IMR-90 (cell line): ENCODE data around the gene BCL2L15. TPM values are rescaled to one million over a fixed set of nuclear protein-coding genes. Genes with fewer than 3 reads are reported as not detected.

Experiments
- ATAC-seq: fragments of 200-7000 bp; cut with Tn5 transposase; 2 replicates; pipeline ENCODE4 v1.9.1; 2020; ENCODE audit warnings: low read depth, mild to moderate bottlenecking, moderate library complexity
- BruUV-seq: library from RNA; stranded (reverse); fragments of 400-500 nt; replicated peaks from 2 replicates; lab custom pipeline; 2021; lab: Mats Ljungman, UMichigan
- CTCF ChIA-PET: fragments of 300-600 bp; formaldehyde crosslinking; extraction: SDS; loops from one replicate; lab custom pipeline; 2021; ENCODE audit warnings: antibody characterized with exemption; lab: Yijun Ruan, JAX
- POLR2A ChIA-PET: fragments of 300-600 bp; sonication (Branson Sonifier 250); formaldehyde crosslinking; loops from one replicate; lab custom pipeline; 2022; ENCODE audit warnings: antibody characterized with exemption; ENCODE audit not compliant: unreplicated experiment; lab: Charles Lee
- DNase-seq: peaks from one replicate; pipeline ENCODE4 v3.0.0; 2013
- H2AFZ ChIP-seq: replicated peaks from 2 replicates; pipeline ENCODE3; 2013; ENCODE audit warnings: low read length, mild to moderate bottlenecking; ENCODE audit not compliant: poor library complexity
- H2AK5ac ChIP-seq: 2 replicates; pipeline ENCODE4 v1.6.1; 2013; ENCODE audit warnings: low read depth, low read length, inconsistent platforms
- H2AK9ac ChIP-seq: replicated peaks from 2 replicates; pipeline ENCODE3; 2013; ENCODE audit warnings: mild to moderate bottlenecking, low read depth, low read length, moderate library complexity; ENCODE audit not compliant: poor library complexity
- H2BK120ac ChIP-seq: 2 replicates; pipeline ENCODE4 v1.6.1; 2013; ENCODE audit warnings: low read depth, low read length, inconsistent platforms
- H2BK15ac ChIP-seq: 3 replicates; pipeline ENCODE4 v1.6.1; 2013; ENCODE audit warnings: low read depth, low read length, inconsistent platforms
- H2BK20ac ChIP-seq: 2 replicates; pipeline ENCODE4 v1.6.1; 2013; ENCODE audit warnings: low read depth, mild to moderate bottlenecking, inconsistent platforms, low read length, moderate library complexity
- H2BK5ac ChIP-seq: 2 replicates; pipeline ENCODE4 v1.6.1; 2013; ENCODE audit warnings: mild to moderate bottlenecking, low read depth, low read length, inconsistent platforms; ENCODE audit not compliant: poor library complexity, severe bottlenecking
- H3K14ac ChIP-seq: replicated peaks from 2 replicates; pipeline ENCODE4 v1.6.1; 2013; ENCODE audit warnings: low read depth, low read length, inconsistent platforms
- H3K18ac ChIP-seq: 2 replicates; pipeline ENCODE4 v1.6.1; 2013; ENCODE audit warnings: low read depth, low read length, control low read depth
- H3K23ac ChIP-seq: 2 replicates; pipeline ENCODE4 v1.6.1; 2013; ENCODE audit warnings: low read depth, low read length, inconsistent platforms
- H3K27ac ChIP-seq: 2 replicates; pipeline ENCODE4 v1.5.1; 2013; ENCODE audit warnings: mild to moderate bottlenecking, control low read depth, low read length; ENCODE audit not compliant: insufficient read depth
- H3K27me3 ChIP-seq: 2 replicates; pipeline ENCODE4 v1.6.1; 2013; ENCODE audit warnings: low read length; ENCODE audit not compliant: control insufficient read depth, insufficient read depth
- H3K36me3 ChIP-seq: 2 replicates; pipeline ENCODE4 v1.6.1; 2013; ENCODE audit warnings: low read length, mixed read lengths; ENCODE audit not compliant: control insufficient read depth, insufficient read depth
- H3K4ac ChIP-seq: 2 replicates; pipeline ENCODE4 v1.6.1; 2013; ENCODE audit warnings: low read depth, low read length, inconsistent platforms
- H3K4me1 ChIP-seq: 2 replicates; pipeline ENCODE4 v1.6.1; 2013; ENCODE audit warnings: low read length, mixed read lengths; ENCODE audit not compliant: control insufficient read depth, insufficient read depth
- H3K4me2 ChIP-seq: 2 replicates; pipeline ENCODE4 v1.6.1; 2013; ENCODE audit warnings: low read depth, mild to moderate bottlenecking, control low read depth, low read length, moderate library complexity
- H3K4me3 ChIP-seq: 2 replicates; pipeline ENCODE4 v1.5.1; 2013; ENCODE audit warnings: low read depth, mild to moderate bottlenecking, control low read depth, low read length, moderate library complexity; ENCODE audit not compliant: insufficient read depth
- H3K56ac ChIP-seq: 2 replicates; pipeline ENCODE4 v1.6.1; 2013; ENCODE audit warnings: low read length, inconsistent platforms; ENCODE audit not compliant: insufficient read depth; ENCODE audit errors: extremely low read depth
- H3K79me1 ChIP-seq, 2 experiments: 2 replicates each; pipeline ENCODE4 v1.6.1; 2013; ENCODE audit warnings: low read length in 2 of 2, inconsistent platforms in 1 of 2, low read depth in 1 of 2
- H3K9ac ChIP-seq: 2 replicates; pipeline ENCODE4 v1.6.1; 2013; ENCODE audit warnings: low read depth, low read length, control low read depth
- H3K9me1 ChIP-seq: 2 replicates; pipeline ENCODE4 v1.6.1; 2013; ENCODE audit warnings: low read length, inconsistent platforms; ENCODE audit not compliant: insufficient read depth
- H3K9me3 ChIP-seq: 2 replicates; pipeline ENCODE4 v1.6.1; 2013; ENCODE audit warnings: low read length; ENCODE audit not compliant: control insufficient read depth, insufficient read depth
- H4K20me1 ChIP-seq: 2 replicates; pipeline ENCODE4 v1.6.1; 2013; ENCODE audit warnings: low read length, inconsistent platforms; ENCODE audit not compliant: insufficient read depth
- H4K5ac ChIP-seq: 2 replicates; pipeline ENCODE4 v1.6.1; 2013; ENCODE audit warnings: mild to moderate bottlenecking, low read depth, low read length, control low read depth
- H4K8ac ChIP-seq, 2 experiments: 2 replicates each; pipeline ENCODE4 v1.6.1; 2013; ENCODE audit warnings: low read depth in 2 of 2, low read length in 2 of 2, control low read depth in 1 of 2, inconsistent platforms in 1 of 2
- H4K91ac ChIP-seq: 2 replicates; pipeline ENCODE4 v1.6.1; 2013; ENCODE audit warnings: low read depth, low read length, inconsistent platforms; ENCODE audit not compliant: insufficient read depth
- CEBPB ChIP-seq: IDR thresholded peaks from 2 replicates; pipeline ENCODE4 v1.6.1; 2012; ENCODE audit warnings: low read depth, low read length, improper control_type of control experiment
- CHD1 ChIP-seq: IDR thresholded peaks from 2 replicates; pipeline ENCODE4 v1.6.1; 2012; ENCODE audit warnings: low read depth, low read length, improper control_type of control experiment
- FOS ChIP-seq: fragments of 150-350 bp; IDR thresholded peaks from 2 replicates; pipeline ENCODE4 v1.6.1; 2016; ENCODE audit warnings: low read depth, low read length
- WGBS, 2 experiments: methylation state at CpG; one replicate each; pipeline versions ENCODE4 v1.1.5 to v1.1.7; 2013; ENCODE audit warnings: missing lambda C conversion rate in 2 of 2; ENCODE audit not compliant: insufficient read length in 1 of 2; ENCODE audit errors: extremely low coverage in 2 of 2; 5-methylcytosine and 5-hydroxymethylcytosine counted together
- dilution Hi-C: fragments of 300-500 bp; cut with HindIII; formaldehyde crosslinking; loops from one replicate; pipeline ENCODE4 v1.14.3; 2018; ENCODE audit warnings: low sequenced_read_pairs; ENCODE audit not compliant: unreplicated experiment
- in situ Hi-C: fragments of 300-500 bp; cut with MboI; formaldehyde crosslinking; loops from 3 replicates; pipeline ENCODE4 v1.14.3; 2019; ENCODE audit warnings: low sequenced_read_pairs, inconsistent platforms, mixed read lengths
- intact Hi-C: fragments of 100-400 bp; cut with micrococcal nuclease; formaldehyde crosslinking; loops from 2 replicates; pipeline ENCODE4 v1.10.0; 2022
- polyA plus RNA-seq, 3 experiments: library from polyadenylated mRNA; depleted of rRNA; stranded (reverse); fragments of >200 nt; gene quantifications; 2 replicates each; pipeline ENCODE4 v1.2.3, GENCODE V29; 2012; ENCODE audit warnings: low replicate concordance in 1 of 3
- total RNA-seq: library from RNA; depleted of rRNA; stranded (reverse); fragments of >200 nt; gene quantifications from 2 replicates; pipeline ENCODE4 v1.2.3, GENCODE V29; 2012

BCL2L15 gene
- total and polyA plus RNA-seq, 2 of the 4 experiments (the other 2 are of a cell fraction), result under 0.01 to 0.15 TPM

- Histone ChIP-seq H2AFZ (no peak overlapping the region), H3K4ac (no peak overlapping the region), H2BK120ac (no peak overlapping the region), H3K56ac (no peak overlapping the region), H3K36me3 (no peaks in the 10 kb centered on the region), H3K27ac (no peak overlapping the region), H3K14ac (no peak overlapping the region), H3K23ac (no peak overlapping the region), H3K4me3 (no peak overlapping the region), H3K4me2 (no peak overlapping the region), H2BK15ac (no peak overlapping the region), H3K9ac (no peak overlapping the region), H3K27me3 (peaks cover under 1% of the 10 kb centered on the region; the same call in 1 of the 2 replicates), H3K18ac (no peak overlapping the region), H4K5ac (no peak overlapping the region), H4K8ac (no peak overlapping the region), H3K9me1 (peaks cover 2% of the 10 kb centered on the region), H2AK9ac (no peak overlapping the region), H2BK5ac (no peak overlapping the region), H3K79me1 (peaks cover 3 to 10% of the 10 kb centered on the region in 2 experiments; a peak in 2 of 4 replicates), H2AK5ac (no peak overlapping the region), H3K4me1 (peaks cover 5% of the 10 kb centered on the region), H4K20me1 (no peaks in the 10 kb centered on the region), H4K91ac (no peak overlapping the region), H2BK20ac (no peak overlapping the region), H3K9me3 (no peaks in the 10 kb centered on the region)
- in situ Hi-C loops, result loop anchor here (25.0 kb wide), 1 partner anchor 780 kb away; no protein-coding TSS in a partner anchor
- DNase-seq (peak; percentile 75), ATAC-seq (no peak)
- WGBS, 2 experiments, result no CpG with 5 or more reads among the region's 2 CpGs
- dilution Hi-C loops, result no loop called here
- TF ChIP-seq FOS (0 out of 2 replicates have a peak, but pooled peaks have one; percentile 7), CHD1 (no peak), CEBPB (peak; percentile 73)
- POLR2A ChIA-PET, result no interaction called here
- intact Hi-C loops, result no loop called here
- CTCF ChIA-PET, result no interaction called here
- BruUV-seq, result no TSS peak
These were observed 30.2 kb upstream of the BCL2L15 start for GRCh38 chr1:113917400-113918082.
